Thymus (tissue), 11 donors: Measurements from ENCODE around the gene YBX2. TPM values are rescaled to one million over a fixed set of nuclear protein-coding genes. Genes with fewer than 3 reads are reported as not detected.

Experiments
- DNase-seq, 9 donors: peaks; one replicate each; pipeline ENCODE4 v3.0.0-alpha.2; 2013; ENCODE audit warnings: low spot score in 9 of 9, low read depth in 6 of 9, missing footprints in 1 of 9
- H3K27ac ChIP-seq, 2 donors: one replicate each; pipeline ENCODE4 v1.5.1; 2013; ENCODE audit warnings: control low read depth in 1 of 2, low read depth in 1 of 2, low read length in 1 of 2, mild to moderate bottlenecking in 1 of 2, moderate library complexity in 1 of 2
- H3K27me3 ChIP-seq, 2 donors: one replicate each; pipeline ENCODE4 v1.5.1; 2013; ENCODE audit warnings: low read length in 1 of 2; ENCODE audit not compliant: control insufficient read depth in 2 of 2, insufficient read depth in 1 of 2
- H3K36me3 ChIP-seq, 2 donors: one replicate each; pipeline ENCODE4 v1.5.1; 2013; ENCODE audit warnings: low read length in 1 of 2, mild to moderate bottlenecking in 1 of 2, moderate library complexity in 1 of 2; ENCODE audit not compliant: control insufficient read depth in 2 of 2, insufficient read depth in 2 of 2
- H3K4me1 ChIP-seq, 2 donors: one replicate each; pipeline ENCODE4 v1.5.1; 2013; ENCODE audit warnings: low read length in 2 of 2; ENCODE audit not compliant: control insufficient read depth in 2 of 2, insufficient read depth in 2 of 2
- H3K4me3 ChIP-seq, 2 donors: one replicate each; pipeline ENCODE4 v1.5.1; 2013; ENCODE audit warnings: low read length in 2 of 2, control low read depth in 1 of 2, mild to moderate bottlenecking in 1 of 2
- H3K9me3 ChIP-seq, 2 donors: one replicate each; pipeline ENCODE4 v1.5.1; 2013; ENCODE audit warnings: low read length in 1 of 2, mild to moderate bottlenecking in 1 of 2; ENCODE audit not compliant: control insufficient read depth in 2 of 2, insufficient read depth in 1 of 2
- WGBS: extraction: QIAGEN DNeasy Blood & Tissue Kit; methylation state at CpG from one replicate; pipeline ENCODE4 v1.1.7; 2013; 5-methylcytosine and 5-hydroxymethylcytosine counted together
- polyA plus RNA-seq: library from polyadenylated mRNA; stranded (reverse); fragments of 200-250 nt; gene quantifications from one replicate; pipeline ENCODE4 v1.2.3, GENCODE V29; 2013
- total RNA-seq: library from RNA; stranded (reverse); fragments of 120-200 nt; gene quantifications from one replicate; pipeline ENCODE4 v1.2.4, GENCODE V29; 2013
- donor health status: healthy.

Gene YBX2
- total and polyA plus RNA-seq, 2 donors: 0.48 to 0.66 TPM

- H3K27ac ChIP-seq: peak overlapping the region; percentile 91 to 97
- no peaks in the 10 kb centered on the region for H3K27me3 ChIP-seq
- H3K4me1 ChIP-seq: peaks cover 27 to 59% of the 10 kb centered on the region in 2 donors
- WGBS: 2% methylated on average over 39 of the region's 39 CpGs
- peaks cover 28 to 40% of the 10 kb centered on the region in 2 donors for H3K36me3 ChIP-seq
- no peaks in the 10 kb centered on the region for H3K9me3 ChIP-seq
- peak overlapping the region; percentile 80 to 89 for H3K4me3 ChIP-seq
- DNase-seq: peak in 1 of 9 donors; percentile 51
Observed at GRCh38 chr17:7238420-7239090, 55.9 kb downstream of the YBX2 start.

Other genes starting within 250 kb of the YBX2 start
Only the 30 nearest of the 31 such genes appear.
- gene ASGR2, start 179.8 kb downstream of the YBX2 start, total RNA-seq: 0.85 TPM
- 4.7 TPM for gene ASGR2, start 179.8 kb downstream of the YBX2 start, polyA plus RNA-seq
- 0.90 TPM for gene ASGR1, start 115.3 kb downstream of the YBX2 start, total RNA-seq
- 3.3 TPM for gene ASGR1, start 115.3 kb downstream of the YBX2 start, polyA plus RNA-seq
- gene DLG4, start 74.8 kb downstream of the YBX2 start, total RNA-seq: 8.5 TPM
- 15.1 TPM for gene DLG4, start 74.8 kb downstream of the YBX2 start, polyA plus RNA-seq
- gene ACADVL, start 74.7 kb downstream of the YBX2 start, total RNA-seq: 221 TPM
- gene ACADVL, start 74.7 kb downstream of the YBX2 start, polyA plus RNA-seq: 990 TPM
- 21.8 TPM for gene DVL2, start 60.1 kb downstream of the YBX2 start, total RNA-seq
- 26.6 TPM for gene DVL2, start 60.1 kb downstream of the YBX2 start, polyA plus RNA-seq
- 51.6 TPM for gene PHF23, start 55.2 kb downstream of the YBX2 start, total RNA-seq
- gene PHF23, start 55.2 kb downstream of the YBX2 start, polyA plus RNA-seq: 47.5 TPM
- 245 TPM for gene GABARAP, start 52.2 kb downstream of the YBX2 start, total RNA-seq
- gene GABARAP, start 52.2 kb downstream of the YBX2 start, polyA plus RNA-seq: 846 TPM
- 19.5 TPM for gene CTDNEP1, start 42.9 kb downstream of the YBX2 start, total RNA-seq
- gene CTDNEP1, start 42.9 kb downstream of the YBX2 start, polyA plus RNA-seq: 79.7 TPM
- 50.7 TPM for gene ELP5, start 42.4 kb downstream of the YBX2 start, total RNA-seq
- gene ELP5, start 42.4 kb downstream of the YBX2 start, polyA plus RNA-seq: 35.9 TPM
- 6.3 TPM for gene CLDN7, start 32.2 kb downstream of the YBX2 start, total RNA-seq
- gene CLDN7, start 32.2 kb downstream of the YBX2 start, polyA plus RNA-seq: 34.9 TPM
- 0.19 TPM for gene SLC2A4, start 12.9 kb downstream of the YBX2 start, total RNA-seq
- gene SLC2A4, start 12.9 kb downstream of the YBX2 start, polyA plus RNA-seq: 1.2 TPM
- 305 TPM for gene EIF5A, start 13.0 kb upstream of the YBX2 start, total RNA-seq
- gene EIF5A, start 13.0 kb upstream of the YBX2 start, polyA plus RNA-seq: 324 TPM
- 49.2 TPM for gene GPS2, start 20.7 kb upstream of the YBX2 start, total RNA-seq
- 71.3 TPM for gene GPS2, start 20.7 kb upstream of the YBX2 start, polyA plus RNA-seq
- gene NEURL4, start 34.7 kb upstream of the YBX2 start, total RNA-seq: 12.3 TPM
- gene NEURL4, start 34.7 kb upstream of the YBX2 start, polyA plus RNA-seq: 39.6 TPM
- gene ACAP1, start 41.9 kb upstream of the YBX2 start, total RNA-seq: 167 TPM
- gene ACAP1, start 41.9 kb upstream of the YBX2 start, polyA plus RNA-seq: 364 TPM
- 3.0 TPM for gene KCTD11, start 57.5 kb upstream of the YBX2 start, total RNA-seq
- 9.9 TPM for gene KCTD11, start 57.5 kb upstream of the YBX2 start, polyA plus RNA-seq
- not detected for gene TMEM95, start 60.5 kb upstream of the YBX2 start, total RNA-seq
- gene TMEM95, start 60.5 kb upstream of the YBX2 start, polyA plus RNA-seq: 0.05 TPM
- 1.8 TPM for gene TNK1, start 86.5 kb upstream of the YBX2 start, total RNA-seq
- 7.2 TPM for gene TNK1, start 86.5 kb upstream of the YBX2 start, polyA plus RNA-seq
- 9.3 TPM for gene PLSCR3, start 99.9 kb upstream of the YBX2 start, total RNA-seq
- 32.7 TPM for gene PLSCR3, start 99.9 kb upstream of the YBX2 start, polyA plus RNA-seq
- gene TMEM256, start 109.5 kb upstream of the YBX2 start, total RNA-seq: 109 TPM
- gene TMEM256, start 109.5 kb upstream of the YBX2 start, polyA plus RNA-seq: 152 TPM
- gene NLGN2, start 113.2 kb upstream of the YBX2 start, total RNA-seq: 0.38 TPM
- 5.6 TPM for gene NLGN2, start 113.2 kb upstream of the YBX2 start, polyA plus RNA-seq
- gene SPEM1, start 125.7 kb upstream of the YBX2 start, total RNA-seq: not detected
- gene SPEM1, start 125.7 kb upstream of the YBX2 start, polyA plus RNA-seq: not detected
- gene SPEM2, start 131.0 kb upstream of the YBX2 start, total RNA-seq: not detected
- gene SPEM2, start 131.0 kb upstream of the YBX2 start, polyA plus RNA-seq: 0.02 TPM
- not detected for gene SPEM3, start 134.2 kb upstream of the YBX2 start, total RNA-seq
- gene SPEM3, start 134.2 kb upstream of the YBX2 start, polyA plus RNA-seq: not detected
- 6.8 TPM for gene TMEM102, start 140.8 kb upstream of the YBX2 start, total RNA-seq
- gene TMEM102, start 140.8 kb upstream of the YBX2 start, polyA plus RNA-seq: 5.1 TPM
- gene FGF11, start 144.9 kb upstream of the YBX2 start, total RNA-seq: 5.8 TPM
- gene FGF11, start 144.9 kb upstream of the YBX2 start, polyA plus RNA-seq: 5.5 TPM
- gene CHRNB1, start 150.4 kb upstream of the YBX2 start, total RNA-seq: 12.9 TPM
- 18.5 TPM for gene CHRNB1, start 150.4 kb upstream of the YBX2 start, polyA plus RNA-seq
- gene ZBTB4, start 185.0 kb upstream of the YBX2 start, total RNA-seq: 10.9 TPM
- 29.5 TPM for gene ZBTB4, start 185.0 kb upstream of the YBX2 start, polyA plus RNA-seq
- not detected for gene SLC35G6, start 186.8 kb upstream of the YBX2 start, total RNA-seq
- gene SLC35G6, start 186.8 kb upstream of the YBX2 start, polyA plus RNA-seq: 0.09 TPM
- gene POLR2A, start 189.7 kb upstream of the YBX2 start, total RNA-seq: 23.5 TPM
- gene POLR2A, start 189.7 kb upstream of the YBX2 start, polyA plus RNA-seq: 33.5 TPM